HFF-Myc (cell line): Measurements from ENCODE around the gene SVEP1.

Experiments
- DNase-seq: peaks from one replicate; pipeline ENCODE4 v3.0.0-alpha.2; 2011; ENCODE audit warnings: low read depth; ENCODE audit errors: extremely low read depth
- H3K4me3 ChIP-seq: replicated peaks from 2 replicates; pipeline ENCODE4 v1.5.1; 2011; ENCODE audit warnings: low read depth, mild to moderate bottlenecking, control low read depth, low read length
- TF ChIP-seq, protein P1 (sequence below): IDR thresholded peaks from 2 replicates; pipeline ENCODE4 v1.5.1; 2012; ENCODE audit warnings: mild to moderate bottlenecking, low read depth, low read length, control low read depth; ENCODE audit errors: missing control alignments

The SVEP1 gene

DNA sequence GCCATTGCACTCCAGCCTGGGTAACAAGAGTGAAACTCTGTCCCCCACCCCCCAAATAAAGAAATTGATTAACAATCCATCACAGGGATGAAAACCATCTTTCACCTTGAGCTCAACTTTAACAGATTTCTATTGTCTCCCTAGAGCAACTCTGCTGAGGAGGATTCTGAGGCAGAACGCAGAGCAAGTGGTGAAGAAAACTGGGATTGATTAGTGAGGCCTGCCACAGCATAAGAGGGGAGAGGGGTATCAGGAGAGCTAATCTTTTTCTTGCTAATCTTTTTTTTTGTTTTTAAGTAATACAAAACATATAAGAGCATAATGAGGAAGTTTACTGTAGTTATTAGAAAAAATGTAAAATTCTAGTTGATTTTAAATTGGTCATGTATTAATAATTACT, 250.8 kb downstream of the SVEP1 start:
- no peak overlapping the region for H3K4me3 ChIP-seq
- DNase-seq, result no peak
- TF ChIP-seq, protein P1, sequence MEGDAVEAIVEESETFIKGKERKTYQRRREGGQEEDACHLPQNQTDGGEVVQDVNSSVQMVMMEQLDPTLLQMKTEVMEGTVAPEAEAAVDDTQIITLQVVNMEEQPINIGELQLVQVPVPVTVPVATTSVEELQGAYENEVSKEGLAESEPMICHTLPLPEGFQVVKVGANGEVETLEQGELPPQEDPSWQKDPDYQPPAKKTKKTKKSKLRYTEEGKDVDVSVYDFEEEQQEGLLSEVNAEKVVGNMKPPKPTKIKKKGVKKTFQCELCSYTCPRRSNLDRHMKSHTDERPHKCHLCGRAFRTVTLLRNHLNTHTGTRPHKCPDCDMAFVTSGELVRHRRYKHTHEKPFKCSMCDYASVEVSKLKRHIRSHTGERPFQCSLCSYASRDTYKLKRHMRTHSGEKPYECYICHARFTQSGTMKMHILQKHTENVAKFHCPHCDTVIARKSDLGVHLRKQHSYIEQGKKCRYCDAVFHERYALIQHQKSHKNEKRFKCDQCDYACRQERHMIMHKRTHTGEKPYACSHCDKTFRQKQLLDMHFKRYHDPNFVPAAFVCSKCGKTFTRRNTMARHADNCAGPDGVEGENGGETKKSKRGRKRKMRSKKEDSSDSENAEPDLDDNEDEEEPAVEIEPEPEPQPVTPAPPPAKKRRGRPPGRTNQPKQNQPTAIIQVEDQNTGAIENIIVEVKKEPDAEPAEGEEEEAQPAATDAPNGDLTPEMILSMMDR, result no peak

DNA sequence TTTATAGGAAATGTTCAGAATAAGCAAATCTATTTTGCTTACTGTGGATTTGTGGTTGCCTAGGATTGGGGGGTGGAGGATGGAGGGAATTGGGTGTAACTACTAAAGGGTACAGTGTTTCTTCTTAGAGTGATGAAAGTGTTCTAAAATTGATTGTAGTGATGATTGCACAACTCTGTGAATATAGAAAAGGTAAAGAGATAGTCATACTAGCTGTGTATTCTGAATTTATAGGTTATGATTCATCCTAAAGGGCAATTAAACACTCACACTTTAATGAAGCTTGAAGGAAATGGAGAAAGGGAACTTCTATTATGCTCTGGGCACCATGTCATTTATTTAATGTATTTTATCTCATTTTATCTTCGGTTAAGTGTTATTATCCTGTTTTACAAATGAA, 251.8 kb downstream of the SVEP1 start:
- DNase-seq, result no peak
- TF ChIP-seq, protein P1, result no peak
- no peak overlapping the region for H3K4me3 ChIP-seq

DNA sequence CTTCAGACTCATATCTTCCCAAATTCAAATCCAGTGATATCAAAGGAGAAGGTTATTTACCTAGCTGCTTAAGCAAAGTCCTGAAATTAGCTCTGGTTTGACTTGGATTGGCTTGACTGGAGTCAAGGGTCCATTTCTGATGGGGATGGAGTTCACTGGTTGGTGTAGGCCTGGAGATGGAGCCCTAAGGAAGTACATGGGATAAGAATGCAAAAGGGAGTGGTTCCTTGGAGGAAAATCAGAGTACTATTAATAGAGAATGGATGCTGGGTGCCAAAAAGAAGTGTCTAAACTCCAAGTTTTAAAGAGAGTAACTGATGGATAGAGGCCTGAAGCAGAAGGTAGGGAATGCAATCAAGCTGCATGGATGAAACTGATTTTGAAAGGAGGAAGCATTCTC, 255.7 kb downstream of the SVEP1 start:
- DNase-seq, result no peak
- TF ChIP-seq, protein P1, result no peak
- no peak overlapping the region for H3K4me3 ChIP-seq

DNA sequence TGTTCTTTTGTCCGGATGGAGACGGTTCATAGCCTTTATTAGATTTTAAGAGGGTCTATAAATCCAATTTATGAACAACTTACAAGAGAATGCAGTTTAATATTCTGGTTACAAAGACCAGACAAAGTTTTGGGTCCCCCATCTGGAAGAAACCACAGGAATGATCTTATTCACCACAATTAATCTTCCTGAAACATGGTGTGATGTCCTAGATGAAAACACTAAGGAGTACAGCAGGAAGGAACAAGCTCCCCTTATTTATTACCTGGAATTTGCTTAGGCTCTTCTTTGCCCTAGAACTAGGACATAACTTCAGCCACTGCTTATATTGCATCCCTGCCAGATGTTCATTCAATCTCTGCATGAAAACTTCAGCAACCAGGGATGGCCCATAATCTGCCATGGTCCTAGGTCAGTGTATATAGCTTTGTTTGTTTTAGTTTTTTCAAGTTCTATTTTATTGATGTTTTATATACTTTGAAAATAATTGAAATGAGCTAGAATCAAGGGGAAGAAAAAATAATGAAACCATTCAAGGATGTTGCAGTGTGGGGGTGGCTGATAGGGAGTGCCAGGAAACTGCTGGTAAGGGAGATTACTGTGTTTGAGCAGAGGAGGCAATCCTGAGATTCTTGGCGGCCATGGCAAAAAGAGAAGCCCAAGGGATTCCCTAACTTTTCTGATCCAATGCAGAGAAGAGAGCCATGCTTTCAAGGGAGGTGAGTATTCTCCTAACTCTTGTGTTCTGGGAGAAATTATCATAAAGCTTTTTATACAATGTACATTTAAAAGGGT, 258.7 kb downstream of the SVEP1 start:
- DNase-seq, result no peak
- TF ChIP-seq, protein P1, result no peak
- H3K4me3 ChIP-seq, result no peak overlapping the region

DNA sequence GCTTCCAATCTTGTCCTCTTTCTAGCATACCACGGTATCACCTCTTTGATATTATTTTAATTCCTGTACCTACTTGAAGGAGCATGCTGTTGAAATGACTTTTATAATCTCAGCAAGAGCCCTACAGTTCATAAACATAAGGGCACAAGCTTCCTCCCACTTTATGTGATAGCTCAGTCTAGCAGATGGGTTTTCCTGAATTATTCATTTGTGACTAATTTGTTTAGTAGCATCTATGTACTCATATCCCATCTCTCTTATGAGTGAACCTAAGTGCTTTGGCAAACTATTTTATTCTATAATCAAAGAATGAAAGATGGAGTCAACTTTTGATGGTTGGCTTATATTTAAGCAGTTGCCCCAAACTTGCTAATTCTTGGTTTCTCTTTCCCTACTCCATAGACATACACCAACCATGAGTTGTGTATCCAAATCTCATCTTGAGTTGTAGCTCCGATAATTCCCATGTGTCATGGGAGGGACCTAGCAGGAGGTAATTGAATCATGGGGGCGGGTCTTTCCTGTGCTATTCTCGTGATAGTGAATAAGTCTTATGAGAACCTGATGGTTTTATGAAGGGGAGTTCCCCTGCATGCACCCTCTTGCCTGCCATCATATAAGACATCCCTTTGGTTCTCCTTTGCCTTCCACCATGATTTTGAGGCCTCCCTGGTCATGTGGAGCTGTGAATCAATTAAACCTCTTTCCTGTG, 259.6 kb downstream of the SVEP1 start:
- no peak overlapping the region for H3K4me3 ChIP-seq
- TF ChIP-seq, protein P1, result no peak
- DNase-seq, result no peak

DNA sequence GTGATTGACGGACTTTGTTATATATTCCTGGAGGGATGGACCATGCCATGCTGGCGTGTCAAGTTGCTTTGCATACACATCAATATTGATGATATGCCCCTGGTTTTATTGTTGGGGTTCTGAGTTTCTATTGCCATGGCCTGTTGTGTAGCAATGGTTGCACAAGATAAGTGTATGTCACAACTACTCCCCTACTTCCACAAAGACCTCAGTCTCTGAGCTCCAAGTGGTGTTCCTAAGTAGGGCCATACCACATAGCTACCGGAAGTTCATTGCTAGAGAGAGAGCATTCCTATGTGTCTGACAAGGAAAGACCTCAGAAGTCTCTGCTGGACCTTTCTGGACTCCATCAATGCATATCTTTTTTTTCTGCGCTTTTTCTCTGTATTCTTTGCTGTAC, 261.6 kb downstream of the SVEP1 start:
- no peak for DNase-seq
- H3K4me3 ChIP-seq, result no peak overlapping the region
- TF ChIP-seq, protein P1, result no peak
